GM19397 (cell line): ENCODE measurements around the gene EBF3.

Experiments
- ATAC-seq: cut with Tn5 transposase; IDR thresholded peaks from one replicate; pipeline ENCODE4 v1.9.1; 2021; ENCODE audit warnings: mild to moderate bottlenecking, moderate library complexity; ENCODE audit not compliant: unreplicated experiment

The EBF3 gene

DNA sequence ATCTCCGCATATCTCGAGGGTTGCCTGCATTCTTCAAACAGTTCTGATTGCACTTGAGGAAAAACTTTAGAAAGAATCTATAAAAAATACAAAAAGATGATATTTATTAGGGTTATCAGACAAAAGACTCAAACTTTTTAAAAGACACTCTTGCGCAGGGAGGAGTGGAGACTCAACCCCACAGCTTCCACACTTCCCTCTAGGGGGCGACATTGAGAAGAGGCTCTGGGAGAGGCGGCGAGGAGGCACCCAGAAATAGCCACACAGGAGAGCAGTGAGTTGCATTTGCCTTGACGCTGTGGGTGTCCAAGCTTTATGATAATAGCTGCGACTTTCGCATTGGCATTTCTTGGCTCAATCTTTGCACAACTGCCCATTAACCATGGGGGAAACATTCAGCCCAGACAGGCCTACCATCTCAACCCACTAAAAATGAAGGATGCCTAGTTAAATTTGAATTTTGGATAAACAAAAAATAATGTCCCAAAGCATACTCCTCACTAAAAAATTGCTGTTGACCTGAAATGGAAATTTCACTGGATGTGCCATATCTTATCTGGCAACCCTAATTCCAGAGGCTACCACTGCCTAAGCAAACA is 86.2 kb downstream of the EBF3 start:
- no peak for ATAC-seq

DNA sequence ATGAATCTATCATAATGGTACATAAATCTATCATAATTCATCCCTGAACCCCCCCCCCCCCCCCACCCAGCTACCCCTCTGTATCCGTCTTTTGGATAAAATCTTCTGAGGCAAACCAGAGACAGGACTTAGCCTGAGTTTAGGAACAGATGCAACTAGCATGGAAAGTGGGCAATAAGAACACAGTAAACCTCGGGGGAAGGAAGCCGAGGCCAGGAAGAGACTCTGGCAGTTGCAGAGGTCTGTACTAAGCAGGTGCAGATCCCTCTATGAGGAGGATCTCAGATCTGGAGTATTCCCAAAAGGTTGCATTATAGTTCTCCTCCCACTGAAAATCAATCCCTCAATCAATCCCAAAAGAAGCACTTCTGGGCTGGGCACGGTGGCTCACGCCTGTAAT is 87.2 kb downstream of the EBF3 start:
- ATAC-seq: no peak

DNA sequence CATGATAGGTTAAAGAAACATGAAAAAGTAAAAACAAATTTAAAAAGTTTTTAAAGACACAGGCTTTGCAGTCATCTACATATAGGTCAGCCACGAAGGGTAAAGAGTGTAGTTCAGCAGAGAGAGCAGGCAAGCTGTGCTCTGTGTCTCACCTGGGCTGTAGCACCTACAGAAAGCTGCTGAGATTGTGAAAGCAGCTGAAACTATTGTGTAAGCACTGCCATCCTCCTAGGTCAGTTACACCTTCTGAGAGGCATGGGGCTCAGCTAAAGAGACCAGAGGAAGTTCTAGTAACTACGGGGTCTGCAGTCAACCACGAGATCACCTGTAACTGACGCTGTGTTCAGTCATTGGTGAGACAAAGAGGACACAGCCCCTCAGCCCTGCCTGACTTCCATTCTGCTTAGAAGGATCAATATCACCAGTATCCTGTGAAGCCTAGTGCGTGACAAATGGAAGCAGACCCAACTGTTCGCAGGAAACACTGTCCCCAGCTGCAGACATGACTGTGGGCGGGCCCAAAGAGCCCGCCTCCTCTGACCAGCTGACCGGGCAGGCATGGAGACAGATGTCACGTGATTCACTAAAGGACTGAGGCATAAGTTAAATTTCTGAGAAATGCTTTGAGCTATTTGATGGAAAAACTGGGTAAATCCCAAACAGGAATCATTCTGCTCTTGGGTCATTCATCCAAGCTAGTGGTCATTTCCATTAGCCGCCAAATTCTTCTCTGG is 87.9 kb downstream of the EBF3 start:
- ATAC-seq: no peak

DNA sequence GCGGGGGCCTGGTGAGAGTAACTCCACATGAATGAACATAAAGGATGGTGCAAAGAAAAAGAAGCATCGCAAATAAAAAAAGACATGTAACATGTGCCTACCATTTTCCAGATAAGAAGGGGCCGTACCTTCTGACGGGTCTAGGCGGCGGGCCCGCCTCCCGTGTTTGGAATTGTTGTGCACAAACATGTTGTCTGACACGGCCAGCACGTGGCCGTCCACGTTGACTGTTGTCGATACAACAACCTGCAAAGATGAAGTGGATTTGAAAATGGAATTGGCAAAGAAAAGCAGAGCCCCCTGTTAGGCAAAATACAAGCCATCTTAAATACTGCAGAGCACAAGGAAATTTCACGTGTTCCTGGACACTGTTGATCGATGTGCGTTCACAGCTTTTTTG is 90.7 kb downstream of the EBF3 start:
- no peak for ATAC-seq

DNA sequence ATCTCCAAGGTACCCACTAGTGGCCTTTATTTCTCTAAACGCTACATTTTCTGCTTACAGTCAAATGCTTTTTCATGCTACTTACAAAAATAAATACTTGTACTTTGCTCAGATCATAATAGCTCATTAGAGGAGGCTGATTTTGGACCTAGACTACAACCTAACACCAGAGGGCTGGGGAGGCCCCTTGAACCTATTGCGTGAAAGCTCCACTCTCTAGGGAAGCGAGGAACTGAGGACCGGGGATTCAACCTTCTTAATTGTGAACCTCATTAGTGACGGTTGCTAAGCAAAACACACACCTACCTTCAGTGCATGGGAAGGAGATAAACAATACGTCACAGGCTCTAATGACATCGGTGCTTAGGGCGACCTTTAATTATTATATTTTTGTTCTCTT is 92.1 kb downstream of the EBF3 start:
- ATAC-seq: no peak

DNA sequence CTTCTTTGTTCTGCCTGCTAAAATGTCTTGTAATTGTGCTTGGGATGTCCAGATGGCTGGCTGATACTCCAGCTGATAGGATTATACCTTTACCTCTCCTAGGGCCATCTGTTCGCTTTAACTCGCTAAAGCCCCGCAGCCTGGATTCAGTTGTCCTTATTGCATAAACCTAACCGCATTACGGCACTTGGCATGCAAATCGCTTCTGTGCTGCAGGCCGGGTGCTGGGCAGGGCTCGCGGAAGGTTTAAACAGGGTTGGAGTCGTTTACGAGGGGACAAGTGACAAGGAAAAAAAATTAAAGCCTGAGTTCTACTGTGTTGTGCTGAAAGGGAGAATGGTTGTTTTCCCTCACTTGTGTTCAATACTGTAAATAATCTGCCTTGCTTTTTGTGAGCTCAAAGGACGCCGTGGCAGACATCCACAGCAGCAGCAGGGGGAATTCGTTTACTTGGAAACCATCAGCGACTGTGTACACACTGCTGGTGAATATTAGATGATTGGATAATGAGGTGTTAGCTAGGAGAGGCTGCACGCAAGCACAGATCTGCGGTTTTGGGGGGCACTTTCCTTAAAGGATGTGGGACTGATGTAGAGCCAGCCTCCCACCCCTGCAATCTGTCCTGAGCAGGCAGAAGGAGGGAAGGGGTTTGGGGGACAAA is 93.0 kb downstream of the EBF3 start:
- no peak for ATAC-seq

DNA sequence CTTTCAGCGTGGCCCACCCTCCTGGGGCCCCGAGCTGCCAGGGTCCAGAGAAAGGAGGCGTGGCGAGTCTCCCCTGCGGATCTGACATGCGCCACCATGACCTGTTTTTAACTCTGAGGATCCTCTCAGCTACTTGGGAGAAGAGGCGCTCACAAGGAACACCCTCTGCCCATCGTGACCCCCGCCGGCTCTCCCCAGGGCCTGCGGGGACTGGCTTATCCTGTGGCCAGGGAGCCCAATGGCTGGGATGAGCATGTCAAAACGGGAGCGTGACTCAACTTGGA is 93.7 kb downstream of the EBF3 start:
- ATAC-seq: no peak

DNA sequence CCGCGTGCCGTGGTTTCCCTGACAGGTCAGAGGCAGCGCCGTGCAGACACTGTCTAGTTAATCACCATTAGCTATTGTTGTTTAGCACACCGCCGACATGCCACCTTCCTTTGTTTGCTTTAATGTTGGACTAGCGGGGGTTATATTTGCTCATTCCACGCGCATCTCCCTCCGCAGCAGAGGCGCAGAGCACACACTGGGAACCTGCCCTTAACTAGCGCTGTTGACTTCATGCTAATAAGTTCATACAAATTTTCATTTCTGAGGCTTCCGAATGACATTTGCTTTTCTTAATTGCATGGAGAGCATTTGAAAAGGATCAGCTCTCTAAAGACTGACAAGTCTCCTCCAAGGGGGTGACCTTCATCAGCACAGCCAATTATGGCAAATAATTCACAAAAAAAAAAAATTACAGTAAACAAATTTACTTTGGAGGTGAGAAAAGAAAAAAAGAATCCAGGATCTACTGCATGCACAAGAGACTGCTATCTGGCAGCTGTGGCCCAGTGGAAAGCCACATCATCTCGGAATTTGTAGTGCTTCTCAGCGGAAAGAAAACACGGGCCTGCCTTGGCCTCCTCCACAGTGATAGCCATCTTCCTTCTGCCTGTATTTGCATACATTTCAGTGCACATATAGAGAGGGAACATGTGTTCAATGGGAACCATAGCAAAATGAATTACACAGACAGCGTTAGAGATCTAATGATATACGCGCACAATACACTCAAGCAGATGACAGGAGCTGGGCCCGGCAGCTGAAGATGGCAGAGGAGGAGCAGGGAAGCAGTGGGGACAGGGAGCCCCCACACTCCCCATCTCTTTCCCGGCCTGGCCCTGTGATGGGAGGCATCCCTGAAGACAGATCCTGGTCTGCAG is 94.2 kb downstream of the EBF3 start:
- ATAC-seq: no peak

DNA sequence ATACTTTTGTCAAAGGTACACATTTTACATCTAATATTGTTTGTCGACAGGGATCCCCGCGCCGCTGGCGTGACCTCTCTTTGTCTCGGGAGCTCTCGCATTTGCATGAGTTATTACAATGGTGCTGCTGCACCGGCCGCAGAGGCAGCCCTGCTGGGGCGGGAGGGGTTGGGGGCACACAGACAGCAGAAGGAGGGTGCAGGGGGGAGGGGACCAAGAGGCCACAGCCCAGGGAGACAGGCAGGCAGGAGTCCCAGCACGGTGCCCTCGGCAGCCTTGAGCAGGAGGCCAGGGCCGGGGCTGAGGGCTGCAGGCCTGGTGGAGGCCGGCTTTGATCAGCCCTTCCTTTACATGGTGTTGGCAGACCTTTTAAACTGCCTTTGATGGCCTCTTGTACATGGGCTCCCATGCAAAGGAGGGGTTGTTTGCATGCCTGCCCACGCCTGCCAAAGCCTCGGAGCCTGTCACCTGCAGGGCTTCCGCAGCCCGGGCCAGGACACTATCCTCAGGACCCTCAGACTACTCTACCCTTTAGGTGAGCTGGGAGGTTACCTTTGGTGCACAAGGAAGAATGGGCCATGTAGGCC is 95.5 kb downstream of the EBF3 start:
- no peak for ATAC-seq

DNA sequence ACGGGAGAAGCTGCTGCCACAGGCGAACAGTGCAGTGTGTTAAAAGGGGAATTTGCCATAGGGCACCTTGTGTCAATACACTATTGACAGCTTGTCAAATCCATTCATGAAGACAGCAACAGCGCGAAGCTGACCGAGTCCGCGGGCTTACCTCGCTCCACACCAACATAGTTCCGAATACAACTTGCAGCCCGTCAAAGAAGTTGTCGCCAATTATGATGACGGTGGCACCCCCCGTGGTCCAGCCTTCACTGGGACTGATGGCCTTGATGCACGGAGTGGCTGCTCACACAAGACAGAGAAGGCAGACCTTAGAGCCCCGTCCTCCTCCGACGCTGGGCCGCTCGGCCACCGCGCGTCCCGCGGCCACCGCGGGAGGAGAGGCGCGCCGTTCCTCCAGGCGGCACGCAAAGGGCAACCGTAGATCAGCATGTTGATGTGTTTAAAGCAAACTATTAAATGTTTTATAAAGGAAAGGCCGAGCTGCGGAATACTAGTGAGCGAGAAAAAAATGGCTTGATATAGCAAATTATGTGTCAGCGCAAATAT is 96.4 kb downstream of the EBF3 start:
- no peak for ATAC-seq

DNA sequence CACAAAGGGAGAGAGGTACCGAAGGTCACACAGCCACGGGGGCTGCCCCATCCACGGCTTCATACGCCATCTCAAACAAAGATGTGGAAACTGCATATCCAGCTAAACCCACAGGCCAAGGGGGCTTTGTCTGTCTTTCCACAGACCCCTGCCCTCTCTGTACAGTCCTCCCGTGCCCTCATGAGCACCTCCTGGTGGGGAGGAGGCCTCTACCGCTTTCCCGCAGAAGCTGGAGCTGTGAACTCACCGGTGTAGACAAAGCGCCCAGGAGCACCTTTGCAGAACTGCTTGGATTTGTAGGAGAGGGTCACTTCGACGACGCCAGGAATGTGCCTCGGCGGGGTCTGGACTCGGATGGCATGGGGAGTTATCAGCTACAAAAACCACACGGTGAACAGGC is 97.2 kb downstream of the EBF3 start:
- ATAC-seq: no peak

DNA sequence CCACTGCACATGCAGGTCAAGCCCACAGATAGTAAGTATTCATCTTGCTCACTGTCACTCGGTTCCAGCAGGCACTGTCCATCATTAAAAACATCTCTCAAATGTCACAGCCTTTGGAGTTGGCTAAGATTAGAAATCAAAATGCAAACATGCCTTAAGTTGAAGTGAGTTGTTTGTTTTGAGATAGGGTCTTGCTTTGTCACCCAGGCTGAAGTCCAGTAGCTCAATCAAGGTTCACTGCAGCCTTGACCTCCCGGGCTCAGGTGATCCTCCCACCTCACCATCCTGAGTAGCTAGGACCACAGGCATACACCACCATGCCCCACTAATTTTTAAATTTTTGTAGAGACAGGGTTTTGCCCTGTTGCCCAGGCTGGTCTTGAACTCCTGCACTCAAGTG is 98.1 kb downstream of the EBF3 start:
- no peak for ATAC-seq

DNA sequence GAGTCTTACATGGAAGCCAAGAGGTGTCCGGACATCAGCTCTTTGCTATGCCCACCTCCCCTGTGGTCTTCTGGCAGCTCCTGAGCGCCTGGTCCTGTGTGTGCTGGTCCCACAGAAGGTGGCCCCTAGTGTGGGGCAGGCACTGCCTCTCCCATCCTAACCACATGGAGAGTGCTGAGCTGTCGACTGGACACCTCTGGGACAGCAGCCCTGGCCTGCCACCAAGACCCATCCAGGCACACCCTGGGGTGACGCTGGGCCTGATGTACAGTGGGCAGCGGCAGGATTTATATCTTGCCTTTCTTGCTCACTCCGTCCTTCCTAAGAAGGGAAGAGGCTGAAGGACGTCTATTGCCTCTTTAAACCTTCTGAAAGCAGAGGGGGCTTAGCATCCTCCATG is 98.7 kb downstream of the EBF3 start:
- no peak for ATAC-seq

DNA sequence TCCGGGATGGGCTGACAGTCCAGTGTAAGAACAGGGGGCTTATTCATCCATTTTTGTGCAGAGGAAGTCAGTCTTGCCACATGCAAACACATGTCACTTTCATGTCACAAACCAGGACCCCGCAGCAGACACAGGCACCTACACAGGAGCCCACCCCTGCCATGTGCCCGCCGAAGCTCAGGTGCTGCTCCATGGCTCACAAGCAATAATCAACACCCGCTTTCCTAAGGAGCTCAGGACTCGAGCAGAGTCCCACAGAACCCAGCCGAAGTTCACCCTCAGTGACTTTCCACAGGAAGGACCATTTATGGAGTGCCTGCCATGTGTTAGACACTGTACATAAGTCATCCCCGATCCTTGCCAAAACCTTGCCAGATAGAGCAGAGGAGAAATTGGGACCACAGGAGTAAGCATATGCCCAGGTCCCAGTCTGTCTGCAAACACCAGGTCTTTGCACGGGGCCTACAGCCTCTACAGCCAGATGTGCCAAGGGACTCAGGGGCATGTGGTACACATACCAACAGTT is 99.4 kb downstream of the EBF3 start:
- ATAC-seq: no peak

DNA sequence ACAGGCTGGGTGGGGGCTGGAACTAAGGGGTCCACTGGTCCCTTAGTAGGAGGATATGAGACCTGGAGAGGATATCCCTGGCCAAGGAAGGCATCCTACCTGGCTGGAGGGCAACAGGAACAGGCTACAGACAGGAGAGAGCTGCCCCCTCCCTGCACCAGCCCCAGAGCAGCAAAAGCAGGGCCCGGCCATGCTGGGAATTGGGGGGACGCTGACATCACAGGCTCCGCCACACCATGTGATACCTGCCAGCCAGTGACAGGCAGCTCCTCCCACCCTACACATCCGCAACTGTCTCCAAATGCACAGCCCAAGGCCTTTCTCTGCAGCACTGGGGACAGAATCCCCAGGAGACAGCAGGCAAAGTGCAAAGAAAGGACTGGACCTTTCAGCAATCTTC is 100.0 kb downstream of the EBF3 start:
- no peak for ATAC-seq

DNA sequence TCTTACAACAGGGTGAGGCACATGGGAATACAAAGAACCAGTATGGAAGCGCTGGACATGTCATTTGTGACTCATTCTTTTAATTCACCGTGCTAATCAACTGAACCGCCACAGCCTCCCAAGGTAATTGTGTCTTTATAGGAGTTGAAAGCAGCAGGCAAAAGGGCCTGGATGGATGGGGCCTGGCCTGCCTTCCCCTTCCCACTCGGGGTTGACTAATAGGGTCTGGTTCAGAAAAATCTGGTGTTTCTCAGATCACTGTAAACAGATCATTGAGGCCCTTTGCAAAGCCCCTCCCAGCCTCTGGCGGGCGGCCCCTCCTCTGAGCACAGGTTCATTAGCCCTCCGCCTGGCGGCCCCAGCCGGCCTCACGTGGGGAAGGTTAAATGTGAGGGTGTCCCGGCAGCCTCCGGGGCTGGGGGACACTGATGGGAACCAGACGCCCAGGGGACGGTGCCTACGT is 100.8 kb downstream of the EBF3 start:
- ATAC-seq: no peak

DNA sequence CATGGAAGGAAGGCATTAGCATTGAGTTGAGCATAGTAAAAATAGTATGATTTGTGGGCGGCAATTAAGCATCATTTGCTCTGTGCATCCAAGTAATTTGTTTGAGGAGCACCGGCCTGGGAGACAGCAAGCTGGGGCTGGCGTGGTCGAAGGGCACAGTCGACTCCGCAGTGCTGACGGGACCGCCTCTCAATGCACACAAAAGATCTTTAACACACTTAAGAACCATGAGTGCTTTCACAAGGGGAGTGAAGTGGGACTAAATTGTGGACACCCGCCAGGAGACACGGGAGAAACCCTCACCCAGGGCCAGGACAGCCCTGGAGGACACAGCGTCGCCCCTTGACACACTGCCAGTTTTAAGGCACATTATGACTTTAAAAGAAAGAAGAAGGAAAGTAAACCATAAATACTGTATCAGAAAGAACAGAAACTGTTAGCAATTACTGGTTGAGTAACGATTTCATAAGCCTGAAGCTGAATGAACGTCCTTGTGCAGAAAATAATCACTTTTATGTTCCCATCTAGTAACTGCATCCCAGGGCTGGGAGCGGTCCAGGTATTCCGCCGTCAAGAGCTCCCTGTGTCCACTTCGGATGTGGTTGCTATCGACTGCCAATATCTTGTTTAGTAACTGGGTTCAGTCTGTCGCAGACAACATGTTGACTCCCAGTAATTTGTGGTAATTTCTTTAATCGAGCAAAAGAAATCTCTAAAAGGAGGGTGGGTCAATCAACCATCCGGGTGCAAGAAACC is 102.1 kb downstream of the EBF3 start:
- ATAC-seq: no peak

DNA sequence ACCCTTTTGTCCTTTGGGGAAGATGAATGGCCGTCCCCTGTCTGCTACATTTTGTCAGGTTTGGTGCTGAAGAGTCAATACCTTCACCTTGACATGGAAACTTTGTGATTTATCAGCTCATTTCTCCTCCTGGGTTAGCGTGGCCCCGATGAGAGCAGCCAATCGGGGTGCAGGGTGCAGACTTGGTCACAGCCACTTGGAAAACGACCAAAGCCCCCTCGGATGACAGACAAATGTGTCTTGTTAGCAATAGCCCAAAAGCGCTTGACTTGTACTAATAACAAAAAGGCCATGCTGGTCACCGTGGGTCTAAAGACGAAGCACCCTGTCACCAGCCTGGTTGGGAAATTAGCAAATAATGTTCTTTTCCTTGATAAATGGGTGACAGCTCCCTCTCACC is 103.7 kb downstream of the EBF3 start:
- ATAC-seq: no peak

DNA sequence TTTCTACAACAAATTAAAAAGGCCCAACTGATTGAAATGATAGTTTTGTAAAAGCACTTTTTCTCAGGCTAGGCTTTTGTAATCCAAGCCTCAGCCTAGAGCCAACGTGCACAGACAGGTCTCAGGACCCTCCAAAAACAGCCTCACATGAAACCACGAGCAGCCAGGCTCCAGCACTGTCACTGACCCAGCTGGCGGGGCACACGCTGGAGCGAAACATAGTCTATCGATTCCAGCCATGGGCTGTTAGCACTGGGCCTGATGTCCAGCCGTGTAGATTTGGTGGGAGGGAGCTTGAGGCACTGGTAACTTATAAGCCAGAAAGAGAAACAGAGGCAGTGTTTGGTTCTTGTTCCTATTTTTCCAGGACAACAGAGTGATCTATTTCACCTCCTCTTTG is 104.5 kb downstream of the EBF3 start:
- ATAC-seq: no peak
